Trophoblast cell (in vitro differentiated cells and primary cell): Measurements from ENCODE around the gene PIGL.

Experiments used
- DNase-seq, 2 donors: peaks; one replicate each; pipeline ENCODE4 v3.0.0-alpha.2; 2016
- H2AFZ ChIP-seq: 2 replicates; pipeline ENCODE4 v1.6.1; 2013; ENCODE audit warnings: low read length, moderate library complexity, mild to moderate bottlenecking; ENCODE audit not compliant: insufficient read depth, poor library complexity
- H2AK5ac ChIP-seq: 2 replicates; pipeline ENCODE4 v1.6.1; 2013; ENCODE audit warnings: mild to moderate bottlenecking, low read length
- H2BK120ac ChIP-seq: 2 replicates; pipeline ENCODE4 v1.6.1; 2013; ENCODE audit warnings: low read length, mild to moderate bottlenecking, moderate library complexity; ENCODE audit not compliant: insufficient read depth, poor library complexity
- H2BK12ac ChIP-seq: 2 replicates; pipeline ENCODE4 v1.6.1; 2013; ENCODE audit warnings: mild to moderate bottlenecking, low read length, moderate library complexity
- H2BK5ac ChIP-seq: 2 replicates; pipeline ENCODE4 v1.6.1; 2013; ENCODE audit warnings: low read length, low read depth, moderate library complexity, mild to moderate bottlenecking; ENCODE audit not compliant: poor library complexity
- H3K14ac ChIP-seq: 2 replicates; pipeline ENCODE4 v1.6.1; 2013; ENCODE audit warnings: mild to moderate bottlenecking, low read length
- H3K18ac ChIP-seq: 2 replicates; pipeline ENCODE4 v1.6.1; 2013; ENCODE audit warnings: mild to moderate bottlenecking, low read length
- H3K23ac ChIP-seq: 2 replicates; pipeline ENCODE4 v1.6.1; 2013; ENCODE audit warnings: low read length
- H3K27ac ChIP-seq: 2 replicates; pipeline ENCODE4 v1.5.1; 2013; ENCODE audit warnings: low read depth, mild to moderate bottlenecking, inconsistent platforms, low read length, moderate library complexity
- H3K27me3 ChIP-seq: 2 replicates; pipeline ENCODE4 v1.6.1; 2013; ENCODE audit warnings: inconsistent platforms, mild to moderate bottlenecking, low read length, moderate library complexity; ENCODE audit not compliant: insufficient read depth
- H3K36me3 ChIP-seq, 2 experiments: 1 replicate in 1 of 2; 2 replicates in 1 of 2; pipeline ENCODE4 v1.6.1; 2013; ENCODE audit warnings: low read length in 2 of 2, mild to moderate bottlenecking in 2 of 2, moderate library complexity in 1 of 2; ENCODE audit not compliant: insufficient read depth in 2 of 2, control insufficient read depth in 1 of 2
- H3K4ac ChIP-seq: 2 replicates; pipeline ENCODE4 v1.6.1; 2013; ENCODE audit warnings: low read depth, mild to moderate bottlenecking, low read length, moderate library complexity
- H3K4me1 ChIP-seq, 2 experiments: 1 replicate in 1 of 2; 2 replicates in 1 of 2; pipeline ENCODE4 v1.6.1; 2013; ENCODE audit warnings: low read length in 2 of 2, mild to moderate bottlenecking in 2 of 2, moderate library complexity in 1 of 2; ENCODE audit not compliant: insufficient read depth in 2 of 2, control insufficient read depth in 1 of 2
- H3K4me2 ChIP-seq: 2 replicates; pipeline ENCODE4 v1.6.1; 2013; ENCODE audit warnings: inconsistent platforms, mild to moderate bottlenecking, low read length, moderate library complexity
- H3K4me3 ChIP-seq: 2 replicates; pipeline ENCODE4 v1.5.1; 2013; ENCODE audit warnings: mild to moderate bottlenecking, low read depth, low read length, inconsistent platforms
- H3K79me1 ChIP-seq: one replicate; pipeline ENCODE4 v1.6.1; 2013; ENCODE audit warnings: low read length
- H3K79me2 ChIP-seq: 2 replicates; pipeline ENCODE4 v1.6.1; 2013; ENCODE audit warnings: low read length, mild to moderate bottlenecking; ENCODE audit not compliant: control insufficient read depth, insufficient read depth, poor library complexity
- H3K9ac ChIP-seq: 2 replicates; pipeline ENCODE4 v1.6.1; 2013; ENCODE audit warnings: mild to moderate bottlenecking, low read length
- H3K9me3 ChIP-seq: 2 replicates; pipeline ENCODE4 v1.6.1; 2013; ENCODE audit warnings: low read depth, mild to moderate bottlenecking, control low read depth, inconsistent platforms, low read length; ENCODE audit not compliant: insufficient read depth
- H4K12ac ChIP-seq: 2 replicates; pipeline ENCODE4 v1.6.1; 2013; ENCODE audit warnings: low read depth, mild to moderate bottlenecking, low read length, moderate library complexity
- H4K8ac ChIP-seq: 2 replicates; pipeline ENCODE4 v1.6.1; 2013; ENCODE audit warnings: low read depth, mild to moderate bottlenecking, low read length, moderate library complexity
- H4K91ac ChIP-seq: one replicate; pipeline ENCODE4 v1.6.1; 2013; ENCODE audit warnings: low read depth, mild to moderate bottlenecking, low read length, moderate library complexity
- WGBS: extraction: QIAGEN DNeasy Blood & Tissue Kit; methylation state at CpG from one replicate; pipeline ENCODE4 v1.1.7; 2013; ENCODE audit warnings: missing lambda C conversion rate; ENCODE audit not compliant: insufficient read length, insufficient coverage; ENCODE audit errors: extremely low coverage; 5-methylcytosine and 5-hydroxymethylcytosine counted together

PIGL gene

DNA sequence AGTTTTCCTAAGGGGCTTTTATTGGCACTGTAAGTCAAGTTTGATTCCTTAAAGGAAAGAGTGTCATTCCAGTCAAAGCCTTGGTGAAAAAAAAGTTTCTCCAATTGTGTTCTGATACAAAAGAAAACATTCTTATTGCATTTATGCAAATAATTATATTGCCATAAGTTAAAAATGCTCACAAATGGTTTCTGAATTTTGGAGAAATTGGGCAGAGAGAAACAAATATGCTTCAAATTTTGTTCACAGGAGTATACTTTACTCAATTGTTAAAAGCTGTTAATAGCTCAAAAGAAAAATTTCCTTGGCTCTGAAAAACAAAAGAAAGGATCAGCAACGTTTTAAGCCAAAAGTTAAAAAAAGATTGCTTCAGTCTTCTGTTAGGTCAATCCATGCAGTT lies 60.2 kb downstream of the PIGL start:
- Histone ChIP-seq H3K27ac (no peak overlapping the region), H3K79me1 (no peaks in the 10 kb centered on the region), H4K8ac (no peak overlapping the region), H2AK5ac (no peak overlapping the region), H3K23ac (no peak overlapping the region), H2BK5ac (no peak overlapping the region), H3K4ac (no peak overlapping the region), H3K4me3 (no peak overlapping the region), H2BK120ac (no peak overlapping the region), H3K9me3 (peaks cover 2% of the 10 kb centered on the region), H3K4me2 (no peak overlapping the region), H3K27me3 (no peaks in the 10 kb centered on the region), H3K14ac (no peak overlapping the region), H3K9ac (no peak overlapping the region), H2BK12ac (no peak overlapping the region), H2AFZ (no peak overlapping the region), H3K18ac (no peak overlapping the region), H4K91ac (no peak overlapping the region), H3K4me1 (peaks cover 3 to 5% of the 10 kb centered on the region in 2 experiments), H3K79me2 (no peaks in the 10 kb centered on the region), H4K12ac (no peak overlapping the region), H3K36me3 (peaks cover 0 to 3% of the 10 kb centered on the region in 2 experiments)
- no CpG with 5 or more reads among the region's 1 CpG for WGBS
- DNase-seq, result no peak

DNA sequence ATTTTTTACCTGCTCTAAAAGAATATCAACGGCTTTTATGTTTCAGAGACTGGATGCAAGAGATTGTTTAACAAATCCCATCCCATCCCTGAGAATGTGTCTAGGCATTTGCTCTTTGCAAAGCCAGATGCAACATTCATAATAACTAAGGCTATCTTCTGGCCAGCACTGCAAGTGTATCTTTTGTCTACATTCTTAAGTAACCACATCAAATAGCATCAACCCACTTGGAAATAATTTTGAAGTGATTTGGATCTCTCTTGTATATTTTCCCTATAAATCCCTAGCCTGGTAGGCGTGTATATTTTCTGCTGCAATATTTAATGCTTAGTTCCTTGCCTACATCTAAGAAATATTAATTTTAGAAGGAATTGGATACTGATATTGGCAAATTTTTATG lies 64.3 kb downstream of the PIGL start:
- Histone ChIP-seq H4K12ac (no peak overlapping the region), H3K14ac (no peak overlapping the region), H2AK5ac (no peak overlapping the region), H3K79me2 (no peaks in the 10 kb centered on the region), H2AFZ (no peak overlapping the region), H3K27me3 (no peaks in the 10 kb centered on the region), H3K4ac (no peak overlapping the region), H4K8ac (no peak overlapping the region), H3K79me1 (peaks cover 2% of the 10 kb centered on the region), H3K36me3 (peaks cover 0 to 3% of the 10 kb centered on the region in 2 experiments), H3K4me1 (peaks cover 10 to 15% of the 10 kb centered on the region in 2 experiments), H4K91ac (no peak overlapping the region), H3K18ac (no peak overlapping the region), H3K9ac (no peak overlapping the region), H2BK5ac (no peak overlapping the region), H3K23ac (no peak overlapping the region), H3K27ac (no peak overlapping the region), H3K4me3 (no peak overlapping the region), H3K4me2 (no peak overlapping the region), H2BK120ac (no peak overlapping the region), H2BK12ac (no peak overlapping the region), H3K9me3 (peaks cover 2% of the 10 kb centered on the region)
- DNase-seq, result peak in 1 of 2 donors; percentile 82
- no CpG with 5 or more reads among the region's 2 CpGs for whole genome bisulfite sequencing

DNA sequence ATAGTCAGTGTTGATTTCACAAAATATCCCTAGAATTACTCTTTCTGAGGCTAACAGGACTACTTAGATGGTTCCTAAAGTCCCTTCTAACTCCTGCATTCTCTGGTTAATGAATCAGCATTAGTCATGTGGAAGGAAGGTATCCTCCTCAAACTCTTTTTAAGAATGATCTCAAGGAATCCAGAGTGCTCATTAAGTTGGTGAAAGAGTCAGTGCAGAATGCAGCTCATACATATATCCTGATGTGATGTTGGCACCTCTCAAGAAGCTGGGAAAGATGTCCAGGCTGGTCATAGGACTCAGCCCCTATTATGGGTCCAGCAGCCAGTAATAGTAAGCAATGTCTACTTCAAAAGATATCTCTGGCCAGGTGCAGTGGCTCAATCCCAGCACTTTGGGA lies 65.5 kb downstream of the PIGL start:
- no peak overlapping the region for H3K4ac ChIP-seq
- H3K4me1 ChIP-seq, result peaks cover 17 to 25% of the 10 kb centered on the region in 2 experiments
- H3K27ac ChIP-seq, result no peak overlapping the region

DNA sequence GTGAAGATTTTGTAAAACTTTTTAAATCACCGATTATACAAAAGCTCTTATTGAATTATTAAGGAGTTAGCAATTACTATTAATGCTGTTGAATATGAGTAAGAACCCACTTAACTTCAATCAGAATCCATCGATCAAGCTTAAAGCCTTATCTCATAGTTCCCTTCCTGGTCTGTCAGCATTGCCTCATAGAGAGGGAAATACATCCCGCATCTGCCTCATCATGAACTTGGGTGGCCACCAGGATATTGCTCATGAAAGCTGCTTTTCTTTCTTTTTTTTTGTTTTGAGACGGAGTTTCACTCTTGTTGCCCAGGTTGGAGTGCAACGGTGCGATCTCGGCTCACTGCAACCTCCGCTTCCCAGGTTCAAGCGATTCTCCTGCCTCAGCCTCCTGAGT lies 66.7 kb downstream of the PIGL start:
- Histone ChIP-seq H3K9ac (no peak overlapping the region), H3K4me2 (no peak overlapping the region), H2AK5ac (no peak overlapping the region), H2AFZ (no peak overlapping the region), H4K12ac (no peak overlapping the region), H3K23ac (no peak overlapping the region), H2BK12ac (no peak overlapping the region), H3K27ac (no peak overlapping the region), H3K36me3 (no peaks in the 10 kb centered on the region), H3K4me1 (peaks cover 17 to 25% of the 10 kb centered on the region in 2 experiments), H3K9me3 (no peaks in the 10 kb centered on the region), H3K14ac (no peak overlapping the region), H3K18ac (no peak overlapping the region), H3K27me3 (no peaks in the 10 kb centered on the region), H2BK120ac (no peak overlapping the region), H3K4ac (no peak overlapping the region), H3K79me1 (peaks cover 8% of the 10 kb centered on the region), H3K79me2 (no peaks in the 10 kb centered on the region), H4K8ac (no peak overlapping the region), H3K4me3 (no peak overlapping the region), H2BK5ac (no peak overlapping the region), H4K91ac (no peak overlapping the region)
- DNase-seq, result peak; percentile 46 to 74
- no CpG with 5 or more reads among the region's 9 CpGs for WGBS

More for the DNA sequence above, 65.5 kb downstream of the PIGL start:
- Histone ChIP-seq H3K14ac (no peak overlapping the region), H3K4me2 (no peak overlapping the region), H3K36me3 (peaks cover 0 to 3% of the 10 kb centered on the region in 2 experiments), H4K12ac (no peak overlapping the region), H2AK5ac (no peak overlapping the region), H2BK5ac (no peak overlapping the region), H3K79me1 (peaks cover 8% of the 10 kb centered on the region), H4K8ac (no peak overlapping the region), H3K18ac (no peak overlapping the region), H3K23ac (no peak overlapping the region), H2BK120ac (no peak overlapping the region), H3K4me3 (no peak overlapping the region), H4K91ac (no peak overlapping the region), H2BK12ac (no peak overlapping the region), H3K9me3 (peaks cover 2% of the 10 kb centered on the region), H3K79me2 (no peaks in the 10 kb centered on the region), H3K27me3 (no peaks in the 10 kb centered on the region), H3K9ac (no peak overlapping the region), H2AFZ (no peak overlapping the region)
- DNase-seq, result peak; percentile 77 to 86
